GM12891 (cell line): ENCODE data around the gene RBM4B.

ENCODE experiments used
- DNase-seq: peaks from one replicate; pipeline ENCODE4 v3.0.0; 2011; ENCODE audit warnings: low spot score; ENCODE audit not compliant: insufficient read length
- FAIRE-seq: peaks from 2 replicates; lab custom pipeline; 2011; peaks lifted over from hg19 to GRCh38; lab: Jason Lieb, UNC
- PAX5 ChIP-seq: IDR thresholded peaks from 2 replicates; pipeline ENCODE4 v1.6.1; 2011; ENCODE audit warnings: low read length, moderate library complexity, mild to moderate bottlenecking; ENCODE audit not compliant: insufficient read depth, severe bottlenecking
- POLR2A ChIP-seq: IDR thresholded peaks from 2 replicates; pipeline ENCODE4 v1.6.1; 2011; ENCODE audit warnings: low read depth, low read length, control low read depth
- POLR2AphosphoS5 ChIP-seq: IDR thresholded peaks from 2 replicates; pipeline ENCODE4 v1.6.1; 2011; ENCODE audit warnings: low read depth, low read length, control low read depth
- POU2F2 ChIP-seq: IDR thresholded peaks from 2 replicates; pipeline ENCODE4 v1.6.1; 2011; ENCODE audit warnings: low read depth, mild to moderate bottlenecking, control low read depth, low read length, moderate library complexity
- SPI1 ChIP-seq: IDR thresholded peaks from 2 replicates; pipeline ENCODE4 v1.6.1; 2011; ENCODE audit warnings: low read depth, low read length, control low read depth
- TAF1 ChIP-seq: IDR thresholded peaks from 2 replicates; pipeline ENCODE4 v1.6.1; 2011; ENCODE audit warnings: low read depth, low read length, control low read depth

The RBM4B gene

DNA sequence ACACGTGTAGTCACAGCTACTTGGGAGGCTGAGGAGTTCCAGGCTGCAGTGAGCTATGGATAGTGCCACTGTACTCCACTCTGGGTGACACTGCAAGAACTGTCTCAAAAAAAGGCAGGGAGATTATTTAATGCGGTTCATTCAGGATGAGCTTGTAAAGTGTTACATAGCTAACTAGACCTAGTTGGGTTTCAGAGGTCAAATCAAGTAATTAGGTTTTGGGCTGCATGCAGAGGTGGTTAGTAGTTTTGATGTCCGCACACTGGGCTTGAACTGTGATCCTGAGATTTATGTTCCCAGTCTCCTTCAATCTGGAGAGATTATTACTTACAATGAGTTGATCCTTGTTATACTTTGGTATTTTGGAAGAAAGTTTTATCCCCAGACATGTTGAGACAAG lies 41.3 kb downstream of the RBM4B start:
- FAIRE-seq (no peak), DNase-seq (no peak)
- no peak for TF ChIP-seq PAX5
- TF ChIP-seq POLR2A: no peak
- TF ChIP-seq POLR2AphosphoS5: no peak
- TF ChIP-seq TAF1: no peak
- no peak for TF ChIP-seq POU2F2
- no peak for TF ChIP-seq SPI1

DNA sequence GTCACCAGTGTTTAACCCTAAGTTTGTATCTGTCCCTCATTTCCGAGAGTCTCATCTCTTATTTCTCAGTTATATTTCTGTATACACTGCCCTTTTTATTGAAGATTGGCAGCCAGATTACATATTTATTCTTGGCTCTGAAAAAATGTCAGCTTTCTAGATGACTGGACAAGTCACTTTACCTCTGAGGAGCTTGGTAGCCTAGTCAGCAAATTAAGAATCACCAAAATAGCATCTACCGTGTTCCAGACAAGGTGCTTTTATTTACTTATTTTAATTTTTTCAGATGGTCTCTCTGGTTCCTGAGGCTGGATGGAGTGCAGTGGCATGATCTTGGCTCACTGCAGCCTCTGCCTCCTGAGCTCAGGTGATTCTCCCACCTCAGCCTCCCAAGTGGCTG lies 44.7 kb downstream of the RBM4B start:
- no peak for FAIRE-seq
- TF ChIP-seq POLR2A (no peak), SPI1 (no peak), POLR2AphosphoS5 (no peak), POU2F2 (no peak), PAX5 (no peak), TAF1 (no peak)

DNA sequence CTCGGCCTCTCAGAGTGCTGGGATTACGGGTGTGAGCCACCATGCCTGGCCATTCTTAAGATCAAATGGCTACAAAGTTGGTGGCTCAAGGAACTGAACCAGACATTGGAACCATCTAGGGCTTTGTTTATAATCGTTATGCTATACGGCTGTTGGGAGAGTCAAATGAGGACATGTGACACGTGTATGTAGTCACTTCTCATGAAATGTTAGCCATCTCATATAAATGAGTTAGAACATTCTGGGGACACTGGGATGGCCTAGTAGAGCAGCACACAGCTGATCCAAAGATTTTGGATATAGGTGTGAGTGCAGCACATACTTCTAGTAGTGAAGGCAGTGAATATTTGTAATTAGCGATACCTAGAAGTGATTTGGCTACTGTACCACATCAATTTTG lies 45.8 kb downstream of the RBM4B start:
- TF ChIP-seq POLR2A (no peak; the same call in 1 of the 2 replicates), PAX5 (no peak), POLR2AphosphoS5 (peak; percentile 16; the same call in 1 of the 2 replicates), TAF1 (no peak), SPI1 (no peak), POU2F2 (no peak)
- DNase-seq (no peak), FAIRE-seq (no peak)

More for the DNA sequence above, 44.7 kb downstream of the RBM4B start:
- DNase-seq: no peak

DNA sequence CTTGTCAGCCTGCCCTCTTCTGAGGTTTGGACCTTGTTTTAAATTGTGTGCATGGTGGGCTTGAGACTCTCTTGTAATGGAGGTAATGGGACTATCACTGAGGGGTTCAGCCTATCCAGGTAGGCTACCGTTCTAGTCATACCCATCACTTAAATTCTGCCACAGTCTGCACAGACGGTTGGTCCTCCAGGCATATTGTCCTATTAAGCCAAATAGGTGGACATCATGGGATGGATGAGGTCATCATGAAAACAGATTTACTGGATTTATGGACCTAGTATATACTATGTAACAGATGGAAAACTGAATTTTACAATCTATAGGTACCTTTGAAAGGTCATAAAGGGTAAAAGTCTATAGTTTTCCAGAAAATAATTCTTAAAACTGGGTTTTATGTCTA lies 48.3 kb downstream of the RBM4B start:
- no peak for FAIRE-seq

DNA sequence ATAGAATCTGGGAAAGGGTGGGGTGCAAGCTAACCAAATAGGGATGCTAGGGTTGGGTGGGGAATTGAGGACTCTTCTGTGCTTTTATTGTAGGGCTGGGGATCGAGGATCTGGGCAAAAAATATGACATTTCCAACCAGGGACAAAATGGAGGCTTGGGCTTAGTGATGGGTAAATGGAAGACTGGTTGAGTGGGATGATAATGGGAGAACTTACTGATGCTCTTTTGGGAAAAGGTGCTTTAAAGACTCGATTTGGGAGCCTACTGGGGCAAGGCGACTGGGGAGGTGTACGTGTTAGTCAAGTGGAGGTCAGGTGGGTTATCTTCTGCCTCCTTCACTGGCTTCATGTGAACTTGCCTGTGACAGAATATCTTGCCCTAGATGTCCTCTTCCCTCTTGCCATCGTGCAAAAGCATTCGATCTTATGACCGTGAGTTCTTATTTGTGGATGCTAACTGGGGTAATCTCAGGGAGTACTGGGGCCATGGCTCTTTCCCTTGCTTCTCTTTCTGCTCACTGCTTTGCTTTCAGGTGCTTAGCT lies 49.6 kb downstream of the RBM4B start:
- FAIRE-seq: no peak
- TF ChIP-seq TAF1: no peak
- TF ChIP-seq POLR2A: 0 out of 2 replicates have a peak, but pooled peaks have one; percentile 18
- TF ChIP-seq SPI1: no peak
- TF ChIP-seq POLR2AphosphoS5: 0 out of 2 replicates have a peak, but pooled peaks have one; percentile 10

More for the DNA sequence above, 48.3 kb downstream of the RBM4B start:
- TF ChIP-seq POLR2A (no peak), POU2F2 (no peak), PAX5 (no peak), POLR2AphosphoS5 (no peak), TAF1 (no peak), SPI1 (no peak)
- no peak for DNase-seq

DNA sequence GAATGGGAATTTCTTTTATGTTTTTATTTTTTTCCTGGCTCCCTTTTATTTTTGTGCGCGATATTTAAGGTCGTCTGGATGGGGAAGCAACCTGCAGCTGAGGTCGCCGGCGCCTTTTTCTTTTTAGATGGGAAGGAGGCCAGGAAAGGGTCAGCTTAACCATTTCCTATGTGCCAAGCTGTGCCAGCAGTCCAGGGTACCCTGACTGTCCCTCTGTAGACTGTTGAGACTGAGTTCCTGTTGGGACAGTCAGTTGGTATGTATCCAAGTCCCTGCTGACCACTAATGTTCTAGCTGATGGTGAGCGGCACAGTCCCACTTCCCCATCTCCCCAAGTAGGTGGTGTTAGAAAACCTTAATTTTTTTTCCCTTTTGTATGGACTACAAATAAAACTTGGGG lies 50.8 kb downstream of the RBM4B start:
- TF ChIP-seq POLR2A (no peak), TAF1 (no peak)
- FAIRE-seq (no peak), DNase-seq (no peak)

More for the DNA sequence above, 49.6 kb downstream of the RBM4B start:
- DNase-seq: no peak

DNA sequence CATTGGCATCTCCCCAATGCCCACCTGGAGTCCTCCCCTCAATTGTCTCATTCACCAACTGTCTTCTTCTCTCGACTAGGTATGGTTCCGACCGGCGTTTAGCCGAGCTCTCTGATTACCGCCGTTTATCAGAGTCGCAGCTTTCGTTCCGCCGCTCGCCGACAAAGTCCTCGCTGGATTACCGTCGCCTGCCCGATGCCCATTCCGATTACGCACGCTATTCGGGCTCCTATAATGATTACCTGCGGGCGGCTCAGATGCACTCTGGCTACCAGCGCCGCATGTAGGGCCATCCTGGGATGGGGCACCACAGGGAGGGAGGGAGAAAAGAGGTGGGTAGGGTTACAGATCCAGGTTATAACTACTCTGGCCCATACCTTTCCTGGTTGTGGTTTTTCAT lies 51.3 kb downstream of the RBM4B start:
- no peak for TF ChIP-seq POU2F2
- TF ChIP-seq PAX5: no peak
- TF ChIP-seq POLR2AphosphoS5: no peak; the same call in 1 of the 2 replicates
- no peak for TF ChIP-seq POLR2A
- no peak for TF ChIP-seq TAF1
- no peak for TF ChIP-seq SPI1
- FAIRE-seq (no peak), DNase-seq (no peak)

DNA sequence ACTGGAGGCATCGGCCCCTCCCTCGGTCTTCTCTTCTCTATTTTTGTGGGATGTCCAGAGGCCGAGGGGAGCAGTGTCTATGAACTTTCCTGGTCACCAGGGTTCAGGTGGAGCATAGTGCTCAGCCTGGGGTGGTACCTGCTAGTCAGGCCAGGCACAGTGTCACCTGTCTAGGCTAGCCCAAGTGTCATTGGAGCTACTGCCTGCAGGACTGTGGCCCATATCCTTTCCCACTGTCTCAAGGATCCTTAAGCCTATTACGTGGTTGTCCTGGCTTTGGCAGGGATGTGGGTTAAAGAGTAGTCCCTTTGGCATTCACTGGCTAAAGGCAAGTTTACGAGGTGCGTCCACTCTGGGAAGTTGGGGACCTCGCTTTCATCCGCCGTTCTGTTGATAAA lies 51.9 kb downstream of the RBM4B start:
- DNase-seq: no peak
- no peak for TF ChIP-seq POU2F2
- TF ChIP-seq POLR2A: peak; percentile 61
- no peak for FAIRE-seq

DNA sequence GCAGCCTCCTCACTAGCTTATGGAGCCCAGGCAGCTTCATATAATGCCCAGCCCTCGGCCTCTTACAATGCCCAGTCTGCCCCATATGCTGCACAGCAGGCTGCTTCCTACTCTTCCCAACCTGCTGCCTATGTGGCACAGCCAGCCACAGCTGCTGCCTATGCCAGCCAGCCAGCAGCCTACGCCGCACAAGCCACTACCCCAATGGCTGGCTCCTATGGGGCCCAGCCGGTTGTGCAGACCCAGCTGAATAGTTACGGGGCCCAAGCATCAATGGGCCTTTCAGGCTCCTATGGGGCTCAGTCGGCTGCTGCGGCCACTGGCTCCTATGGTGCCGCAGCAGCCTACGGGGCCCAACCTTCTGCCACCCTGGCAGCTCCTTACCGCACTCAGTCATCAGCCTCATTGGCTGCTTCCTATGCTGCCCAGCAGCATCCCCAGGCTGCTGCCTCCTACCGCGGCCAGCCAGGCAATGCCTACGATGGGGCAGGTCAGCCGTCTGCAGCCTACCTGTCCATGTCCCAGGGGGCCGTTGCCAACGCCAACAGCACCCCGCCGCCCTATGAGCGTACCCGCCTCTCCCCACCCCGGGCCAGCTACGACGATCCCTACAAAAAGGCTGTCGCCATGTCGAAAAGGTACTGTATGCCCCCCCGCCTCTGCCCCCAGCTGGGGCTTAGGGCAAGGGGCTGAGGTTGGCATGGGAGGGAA lies 52.5 kb downstream of the RBM4B start:
- DNase-seq: no peak
- TF ChIP-seq POU2F2 (no peak), POLR2A (0 out of 2 replicates have a peak, but pooled peaks have one; percentile 13)
- no peak for FAIRE-seq

DNA sequence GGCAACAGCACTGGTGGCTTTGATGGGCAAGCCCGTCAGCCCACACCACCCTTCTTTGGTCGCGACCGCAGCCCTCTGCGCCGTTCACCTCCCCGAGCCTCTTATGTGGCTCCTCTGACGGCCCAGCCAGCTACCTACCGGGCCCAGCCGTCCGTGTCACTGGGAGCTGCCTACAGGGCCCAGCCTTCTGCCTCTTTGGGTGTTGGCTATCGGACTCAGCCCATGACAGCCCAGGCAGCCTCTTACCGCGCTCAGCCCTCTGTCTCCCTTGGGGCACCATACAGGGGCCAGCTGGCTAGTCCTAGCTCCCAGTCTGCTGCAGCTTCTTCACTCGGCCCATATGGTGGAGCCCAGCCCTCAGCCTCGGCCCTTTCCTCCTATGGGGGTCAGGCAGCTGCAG lies 53.2 kb downstream of the RBM4B start:
- no peak for FAIRE-seq
- DNase-seq: no peak
- TF ChIP-seq SPI1: no peak
- TF ChIP-seq TAF1: no peak
- no peak for TF ChIP-seq POLR2A
- no peak for TF ChIP-seq POU2F2
- no peak for TF ChIP-seq POLR2AphosphoS5
- no peak for TF ChIP-seq PAX5

DNA sequence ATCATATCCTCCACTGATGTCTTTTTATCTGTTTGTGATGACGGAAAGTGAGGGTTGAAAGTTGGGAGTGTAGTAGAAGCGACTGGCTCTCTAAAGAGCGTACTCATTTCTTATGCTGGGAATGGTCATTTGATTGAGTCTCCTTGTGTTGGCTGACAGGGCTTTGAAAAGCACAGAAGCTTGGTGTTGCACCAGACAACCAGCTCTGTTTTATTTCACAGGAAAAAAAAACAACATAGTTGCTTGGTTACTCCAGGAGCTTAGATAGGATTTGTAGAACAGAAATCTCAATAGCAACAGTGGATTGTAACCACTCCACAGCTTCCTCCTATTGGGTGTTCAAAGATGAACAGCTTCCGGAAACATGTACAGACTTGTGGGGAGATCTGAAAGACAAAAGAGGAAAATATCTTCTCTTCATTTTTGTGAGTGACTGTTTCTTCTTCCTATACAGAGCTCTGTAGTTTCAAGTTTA lies 58.6 kb downstream of the RBM4B start:
- FAIRE-seq (no peak), DNase-seq (no peak)
- no peak for TF ChIP-seq PAX5
- TF ChIP-seq POU2F2: no peak
- TF ChIP-seq POLR2A: no peak
- TF ChIP-seq SPI1: no peak
- TF ChIP-seq POLR2AphosphoS5: no peak
- no peak for TF ChIP-seq TAF1
